ENCODE results near the gene SNRPB2. TPM values are rescaled to one million over a fixed set of nuclear protein-coding genes. Genes with fewer than 3 reads are reported as not detected.

The SNRPB2 gene
- polyA plus RNA-seq, 1 donor (not counting 4 experiments of a cell fraction or from before 2014, with no cell fraction given) = 75.8 TPM

DNA sequence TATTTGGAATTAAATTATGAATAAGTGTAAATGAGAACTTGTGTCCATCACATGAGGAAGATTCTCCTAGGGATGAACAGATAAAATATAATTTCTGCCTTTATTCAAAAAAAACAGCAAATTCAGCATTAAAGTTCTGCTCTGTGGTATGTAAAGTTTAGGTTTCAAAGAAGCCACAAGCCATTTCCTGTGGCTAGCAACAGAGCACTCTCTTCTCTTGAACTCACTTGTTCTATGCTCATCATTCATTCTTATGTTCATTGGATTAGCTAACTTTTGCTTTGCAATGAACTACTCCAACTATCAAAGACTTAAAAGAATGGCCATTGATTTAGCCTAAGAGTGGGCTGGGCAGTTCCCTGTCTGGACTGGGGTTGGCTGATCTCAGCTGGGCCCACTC lies 20.8 kb upstream of the SNRPB2 start:
- H3K27ac ChIP-seq (ENCODE audit: control insufficient read depth, insufficient read depth, low read length) = no peak overlapping the region
- H3K79me2 ChIP-seq (ENCODE audit: control insufficient read depth, insufficient read depth, low read length) = no peaks in the 10 kb centered on the region
- no peak for DNase-seq (ENCODE audit: low read depth, low spot score)
- H3K9me1 ChIP-seq (ENCODE audit: control insufficient read depth, extremely low read depth, insufficient read depth, low read length) = no peaks in the 10 kb centered on the region
- no peak for TF ChIP-seq EZH2 (IDR thresholded peaks at IDR 0.05; ENCODE audit: low read length)
- TF ChIP-seq, protein P1, sequence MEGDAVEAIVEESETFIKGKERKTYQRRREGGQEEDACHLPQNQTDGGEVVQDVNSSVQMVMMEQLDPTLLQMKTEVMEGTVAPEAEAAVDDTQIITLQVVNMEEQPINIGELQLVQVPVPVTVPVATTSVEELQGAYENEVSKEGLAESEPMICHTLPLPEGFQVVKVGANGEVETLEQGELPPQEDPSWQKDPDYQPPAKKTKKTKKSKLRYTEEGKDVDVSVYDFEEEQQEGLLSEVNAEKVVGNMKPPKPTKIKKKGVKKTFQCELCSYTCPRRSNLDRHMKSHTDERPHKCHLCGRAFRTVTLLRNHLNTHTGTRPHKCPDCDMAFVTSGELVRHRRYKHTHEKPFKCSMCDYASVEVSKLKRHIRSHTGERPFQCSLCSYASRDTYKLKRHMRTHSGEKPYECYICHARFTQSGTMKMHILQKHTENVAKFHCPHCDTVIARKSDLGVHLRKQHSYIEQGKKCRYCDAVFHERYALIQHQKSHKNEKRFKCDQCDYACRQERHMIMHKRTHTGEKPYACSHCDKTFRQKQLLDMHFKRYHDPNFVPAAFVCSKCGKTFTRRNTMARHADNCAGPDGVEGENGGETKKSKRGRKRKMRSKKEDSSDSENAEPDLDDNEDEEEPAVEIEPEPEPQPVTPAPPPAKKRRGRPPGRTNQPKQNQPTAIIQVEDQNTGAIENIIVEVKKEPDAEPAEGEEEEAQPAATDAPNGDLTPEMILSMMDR (optimal IDR thresholded peaks at IDR 0.05 in 1 of 3, IDR thresholded peaks at IDR 0.05 in 1 of 3, conservative IDR thresholded peaks at IDR 0.05 in 1 of 3; ENCODE audit: extremely low read depth in 1 of 3, insufficient read depth in 2 of 3, low read length in 3 of 3) = no peak
- H4K20me1 ChIP-seq (ENCODE audit: control insufficient read depth, extremely low read depth, insufficient read depth, low read length) = no peaks in the 10 kb centered on the region
- no peaks in the 10 kb centered on the region for H3K36me3 ChIP-seq (ENCODE audit: control insufficient read depth in 2 of 2, extremely low read depth in 1 of 2, insufficient read depth in 2 of 2, low read length in 2 of 2)
- H3K9ac ChIP-seq (ENCODE audit: control insufficient read depth, extremely low read depth, insufficient read depth, low read length) = no peak overlapping the region
- FAIRE-seq = no peak
- H3K9me3 ChIP-seq (ENCODE audit: control insufficient read depth, low read depth, low read length) = no peaks in the 10 kb centered on the region
- dilution Hi-C loops (cut with MboI; ENCODE audit: extremely low pct_ligation_motif_present, low sequenced_read_pairs) = no loop called here
- no peaks in the 10 kb centered on the region for H3K4me1 ChIP-seq (ENCODE audit: control insufficient read depth, extremely low read depth, insufficient read depth, low read length)
- no peaks in the 10 kb centered on the region for H3K27me3 ChIP-seq (ENCODE audit: control insufficient read depth, extremely low read depth, insufficient read depth, low read length)
- H3K4me3 ChIP-seq (ENCODE audit: control insufficient read depth in 2 of 3, extremely low read depth in 1 of 3, insufficient read depth in 2 of 3, low read depth in 1 of 3, low read length in 3 of 3) = no peak overlapping the region
- no peak overlapping the region for H3K4me2 ChIP-seq (ENCODE audit: control insufficient read depth, extremely low read depth, insufficient read depth, low read depth, low read length)
- H2AFZ ChIP-seq (ENCODE audit: control insufficient read depth, low read length) = no peak overlapping the region

DNA sequence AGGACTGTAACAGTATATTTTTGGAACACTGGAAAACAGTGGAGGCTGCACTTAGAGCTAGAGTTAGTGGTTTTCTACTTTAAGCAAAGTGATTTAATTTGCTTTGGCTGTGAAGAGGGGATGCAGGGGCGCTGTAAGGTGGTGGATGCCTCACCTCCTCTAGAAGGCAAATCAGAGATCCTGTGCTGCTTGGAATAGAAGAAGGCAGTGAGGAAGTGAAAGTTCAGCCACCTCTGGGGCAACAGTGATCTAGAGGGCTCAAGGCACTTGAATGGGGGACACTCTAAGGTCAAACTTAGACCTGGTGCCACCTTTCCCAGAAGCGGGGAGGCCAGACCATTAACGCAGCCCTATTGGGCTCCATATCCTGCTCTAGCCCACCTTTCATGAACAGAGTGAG lies 19.0 kb upstream of the SNRPB2 start:
- H3K36me3 ChIP-seq (ENCODE audit: control insufficient read depth in 2 of 2, extremely low read depth in 1 of 2, insufficient read depth in 2 of 2, low read length in 2 of 2) = no peaks in the 10 kb centered on the region
- no peaks in the 10 kb centered on the region for H3K9me3 ChIP-seq (ENCODE audit: control insufficient read depth, low read depth, low read length)
- H3K4me3 ChIP-seq (ENCODE audit: control insufficient read depth in 2 of 3, extremely low read depth in 1 of 3, insufficient read depth in 2 of 3, low read depth in 1 of 3, low read length in 3 of 3) = no peak overlapping the region
- no peak overlapping the region for H3K9ac ChIP-seq (ENCODE audit: control insufficient read depth, extremely low read depth, insufficient read depth, low read length)
- TF ChIP-seq, protein P1 (optimal IDR thresholded peaks at IDR 0.05 in 1 of 3, IDR thresholded peaks at IDR 0.05 in 1 of 3, conservative IDR thresholded peaks at IDR 0.05 in 1 of 3; ENCODE audit: extremely low read depth in 1 of 3, insufficient read depth in 2 of 3, low read length in 3 of 3) = no peak
- no peak for TF ChIP-seq EZH2 (IDR thresholded peaks at IDR 0.05; ENCODE audit: low read length)
- H2AFZ ChIP-seq (ENCODE audit: control insufficient read depth, low read length) = no peak overlapping the region
- H3K9me1 ChIP-seq (ENCODE audit: control insufficient read depth, extremely low read depth, insufficient read depth, low read length) = no peaks in the 10 kb centered on the region
- no peak for FAIRE-seq
- DNase-seq (ENCODE audit: low read depth, low spot score) = no peak
- dilution Hi-C loops (cut with MboI; ENCODE audit: extremely low pct_ligation_motif_present, low sequenced_read_pairs) = no loop called here
- H3K27ac ChIP-seq (ENCODE audit: control insufficient read depth, insufficient read depth, low read length) = no peak overlapping the region
- no peak overlapping the region for H3K4me2 ChIP-seq (ENCODE audit: control insufficient read depth, extremely low read depth, insufficient read depth, low read depth, low read length)
- H3K27me3 ChIP-seq (ENCODE audit: control insufficient read depth, extremely low read depth, insufficient read depth, low read length) = no peaks in the 10 kb centered on the region
- no peaks in the 10 kb centered on the region for H3K79me2 ChIP-seq (ENCODE audit: control insufficient read depth, insufficient read depth, low read length)
- no peaks in the 10 kb centered on the region for H4K20me1 ChIP-seq (ENCODE audit: control insufficient read depth, extremely low read depth, insufficient read depth, low read length)
- no peaks in the 10 kb centered on the region for H3K4me1 ChIP-seq (ENCODE audit: control insufficient read depth, extremely low read depth, insufficient read depth, low read length)

All from keratinocyte (primary cell).